Measurements from ENCODE around the gene FUT3. TPM values are rescaled to one million over a fixed set of nuclear protein-coding genes. Genes with fewer than 3 reads are reported as not detected.

FUT3 gene
- total and polyA plus RNA-seq, 8 donors = 1.1 to 119 (median 7.8) TPM

Other genes starting within 250 kb of the FUT3 start
- gene SAFB2, start 228.7 kb downstream of the FUT3 start, total RNA-seq = 100 to 1,000 TPM in 4 of 5 donors, 10 to 100 TPM in 1; 67.2 to 237 (median 126) TPM
- 10 to 100 TPM; 38.5 to 49.8 (median 46.6) TPM for gene SAFB2, start 228.7 kb downstream of the FUT3 start, polyA plus RNA-seq
- gene SAFB, start 228.4 kb downstream of the FUT3 start, total RNA-seq = 100 to 1,000 TPM in 3 of 5 donors, 10 to 100 TPM in 2; 46.1 to 636 (median 195) TPM
- 10 to 100 TPM; 33.1 to 46.3 (median 39.0) TPM for gene SAFB, start 228.4 kb downstream of the FUT3 start, polyA plus RNA-seq
- gene MICOS13, start 170.9 kb downstream of the FUT3 start, total RNA-seq = 100 to 1,000 TPM in 1 of 5 donors, 10 to 100 TPM in 4; 11.0 to 171 (median 27.5) TPM
- gene MICOS13, start 170.9 kb downstream of the FUT3 start, polyA plus RNA-seq = 100 to 1,000 TPM in 2 of 3 donors, 10 to 100 TPM in 1; 96.7 to 136 (median 121) TPM
- gene HSD11B1L, start 170.4 kb downstream of the FUT3 start, total RNA-seq = 10 to 100 TPM in 1 of 5 donors, 1 to 10 TPM in 3, under 1 TPM in 1; 0.89 to 26.8 (median 2.0) TPM
- gene HSD11B1L, start 170.4 kb downstream of the FUT3 start, polyA plus RNA-seq = 10 to 100 TPM in 2 of 3 donors, 1 to 10 TPM in 1; 8.9 to 16.5 (median 11.2) TPM
- 100 to 1,000 TPM; 121 to 772 (median 289) TPM for gene RPL36, start 161.2 kb downstream of the FUT3 start, total RNA-seq
- gene RPL36, start 161.2 kb downstream of the FUT3 start, polyA plus RNA-seq = 1,000 to 10,000 TPM; 1,713 to 2,132 (median 1,726) TPM
- 100 to 1,000 TPM in 1 of 5 donors, 10 to 100 TPM in 3, 1 to 10 TPM in 1; 8.8 to 169 (median 57.4) TPM for gene LONP1, start 131.3 kb downstream of the FUT3 start, total RNA-seq
- 10 to 100 TPM; 41.3 to 43.3 (median 41.7) TPM for gene LONP1, start 131.3 kb downstream of the FUT3 start, polyA plus RNA-seq
- not detected for gene CATSPERD, start 130.8 kb downstream of the FUT3 start, total RNA-seq
- not detected for gene CATSPERD, start 130.8 kb downstream of the FUT3 start, polyA plus RNA-seq
- 10 to 100 TPM in 1 of 5 donors, 1 to 10 TPM in 2, under 1 TPM in 1, not detected in 1; 0.73 to 12.1 (median 5.4) TPM for gene PRR22, start 66.7 kb downstream of the FUT3 start, total RNA-seq
- 1 to 10 TPM; 4.7 to 7.8 (median 6.4) TPM for gene PRR22, start 66.7 kb downstream of the FUT3 start, polyA plus RNA-seq
- 10 to 100 TPM; 25.2 to 67.5 (median 54.0) TPM for gene DUS3L, start 60.3 kb downstream of the FUT3 start, total RNA-seq
- gene DUS3L, start 60.3 kb downstream of the FUT3 start, polyA plus RNA-seq = 10 to 100 TPM; 28.9 to 42.6 (median 37.2) TPM
- 1 to 10 TPM in 2 of 5 donors, under 1 TPM in 1, not detected in 2; 0.92 to 7.1 (median 1.8) TPM for gene NRTN, start 46.4 kb downstream of the FUT3 start, total RNA-seq
- 1 to 10 TPM; 3.5 to 6.1 (median 4.0) TPM for gene NRTN, start 46.4 kb downstream of the FUT3 start, polyA plus RNA-seq
- gene FUT6, start 11.7 kb downstream of the FUT3 start, total RNA-seq = 100 to 1,000 TPM in 1 of 5 donors, under 1 TPM in 1, not detected in 3; 0.18 to 105 TPM
- 10 to 100 TPM in 1 of 3 donors, not detected in 2; 15.3 TPM for gene FUT6, start 11.7 kb downstream of the FUT3 start, polyA plus RNA-seq
- gene FUT5, start 19.1 kb upstream of the FUT3 start, total RNA-seq = under 1 TPM in 1 of 5 donors, not detected in 4; 0.37 TPM
- not detected for gene FUT5, start 19.1 kb upstream of the FUT3 start, polyA plus RNA-seq
- gene NDUFA11, start 52.3 kb upstream of the FUT3 start, total RNA-seq = 100 to 1,000 TPM in 4 of 5 donors, 10 to 100 TPM in 1; 22.2 to 474 (median 130) TPM
- 100 to 1,000 TPM; 490 to 524 (median 492) TPM for gene NDUFA11, start 52.3 kb upstream of the FUT3 start, polyA plus RNA-seq
- 10 to 100 TPM in 3 of 5 donors, 1 to 10 TPM in 2; 3.6 to 60.8 (median 13.8) TPM for gene VMAC, start 53.4 kb upstream of the FUT3 start, total RNA-seq
- gene VMAC, start 53.4 kb upstream of the FUT3 start, polyA plus RNA-seq = 1 to 10 TPM; 4.3 to 5.0 (median 4.7) TPM
- 100 to 1,000 TPM in 1 of 5 donors, 10 to 100 TPM in 4; 27.2 to 143 (median 54.8) TPM for gene CAPS, start 62.8 kb upstream of the FUT3 start, total RNA-seq
- 10 to 100 TPM; 34.5 to 50.4 (median 44.0) TPM for gene CAPS, start 62.8 kb upstream of the FUT3 start, polyA plus RNA-seq
- 100 to 1,000 TPM in 2 of 5 donors, 10 to 100 TPM in 3; 28.6 to 235 (median 85.9) TPM for gene RANBP3, start 126.7 kb upstream of the FUT3 start, total RNA-seq
- gene RANBP3, start 126.7 kb upstream of the FUT3 start, polyA plus RNA-seq = 10 to 100 TPM; 27.7 to 34.4 (median 31.2) TPM

Measured in stomach (tissue), 8 donors.